Measurements from ENCODE around the gene ARHGEF19.
"Not testable (repeated sequence)": the region's sequence is repeated elsewhere in the genome, so short reads cannot be mapped to it uniquely, and the experiment has no call there.

Gene ARHGEF19

DNA sequence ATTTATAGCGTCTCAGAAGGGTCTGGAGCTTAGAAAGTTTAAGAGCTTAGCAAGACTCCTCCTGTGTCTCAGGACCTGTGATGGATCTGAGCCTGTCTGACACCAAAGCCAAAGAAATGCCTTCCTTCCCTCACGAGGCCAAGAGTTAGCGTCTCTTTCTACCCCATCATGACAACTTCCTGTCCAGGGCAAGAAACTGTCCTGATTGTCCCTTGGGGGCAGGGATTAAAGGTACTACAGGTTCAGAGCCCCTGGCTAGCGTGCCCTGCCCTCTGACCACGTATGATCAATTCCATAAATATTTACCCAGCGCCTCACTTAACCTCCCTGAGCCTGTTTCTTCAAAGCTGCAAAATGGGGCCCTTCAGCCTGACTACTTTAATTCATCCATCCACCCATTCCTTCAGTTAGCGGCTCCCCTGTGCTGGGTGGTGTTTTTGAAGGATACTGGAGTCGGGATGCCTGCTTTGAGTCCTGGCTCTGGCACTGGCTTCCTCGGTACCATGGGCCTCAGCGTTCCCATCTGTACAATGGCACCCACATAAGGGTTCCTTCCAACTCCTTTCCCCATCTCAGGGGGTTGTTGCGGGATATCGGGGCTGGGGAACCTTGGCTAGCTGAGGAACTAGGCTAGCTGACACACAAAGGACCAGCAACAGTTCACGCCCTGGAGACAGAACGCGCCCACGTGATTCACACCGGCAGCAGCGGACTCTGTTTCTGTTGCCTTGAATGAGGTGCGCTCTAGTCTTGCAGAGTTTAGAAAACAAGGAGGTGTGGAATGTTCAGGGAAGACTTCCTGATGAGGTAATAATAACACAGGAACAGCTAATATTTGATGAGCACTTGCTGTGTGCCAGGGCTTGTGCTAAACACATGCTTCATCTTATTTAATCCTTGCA is 33.6 kb downstream of the ARHGEF19 start:
- DNase-seq: no peak

DNA sequence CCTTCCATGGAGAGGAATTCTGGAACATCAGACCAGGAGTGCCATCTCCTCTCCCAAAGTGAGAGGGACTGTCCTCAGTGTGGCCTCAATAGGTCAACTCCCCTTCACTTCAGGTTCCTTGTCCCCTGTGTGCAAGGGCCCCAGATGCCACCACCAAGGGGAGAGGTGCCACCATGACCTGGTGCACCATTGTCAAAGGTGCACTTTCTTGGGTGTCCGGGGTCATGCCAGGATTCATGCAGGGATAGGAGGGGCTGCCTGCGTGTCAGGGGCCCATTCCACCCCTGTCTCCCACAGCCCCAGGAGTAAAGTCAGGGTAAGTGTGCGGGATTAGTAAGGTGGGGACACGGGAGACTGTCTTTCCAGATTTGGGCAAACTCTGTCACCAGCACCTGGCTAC is 35.1 kb downstream of the ARHGEF19 start:
- DNase-seq: no peak

DNA sequence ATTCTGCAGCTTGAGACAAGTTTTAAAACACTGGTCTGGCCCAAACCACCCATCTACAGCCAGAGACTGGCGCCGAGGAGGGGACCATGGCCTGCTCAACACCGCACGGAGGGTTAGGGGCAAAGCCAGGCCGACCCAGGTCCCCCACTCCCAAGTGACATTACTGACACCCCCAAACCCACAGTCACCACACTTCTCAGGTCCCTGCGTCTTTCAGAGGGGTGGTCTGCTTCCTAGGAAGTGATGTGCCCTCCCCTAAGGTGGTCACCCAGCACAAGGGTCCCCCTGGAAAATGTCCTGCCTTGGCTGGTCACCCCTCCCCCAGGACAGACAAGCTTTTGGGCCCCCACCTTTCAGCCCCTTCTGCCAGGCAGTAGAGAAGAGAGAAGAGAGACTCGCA is 35.8 kb downstream of the ARHGEF19 start:
- no peak for DNase-seq

DNA sequence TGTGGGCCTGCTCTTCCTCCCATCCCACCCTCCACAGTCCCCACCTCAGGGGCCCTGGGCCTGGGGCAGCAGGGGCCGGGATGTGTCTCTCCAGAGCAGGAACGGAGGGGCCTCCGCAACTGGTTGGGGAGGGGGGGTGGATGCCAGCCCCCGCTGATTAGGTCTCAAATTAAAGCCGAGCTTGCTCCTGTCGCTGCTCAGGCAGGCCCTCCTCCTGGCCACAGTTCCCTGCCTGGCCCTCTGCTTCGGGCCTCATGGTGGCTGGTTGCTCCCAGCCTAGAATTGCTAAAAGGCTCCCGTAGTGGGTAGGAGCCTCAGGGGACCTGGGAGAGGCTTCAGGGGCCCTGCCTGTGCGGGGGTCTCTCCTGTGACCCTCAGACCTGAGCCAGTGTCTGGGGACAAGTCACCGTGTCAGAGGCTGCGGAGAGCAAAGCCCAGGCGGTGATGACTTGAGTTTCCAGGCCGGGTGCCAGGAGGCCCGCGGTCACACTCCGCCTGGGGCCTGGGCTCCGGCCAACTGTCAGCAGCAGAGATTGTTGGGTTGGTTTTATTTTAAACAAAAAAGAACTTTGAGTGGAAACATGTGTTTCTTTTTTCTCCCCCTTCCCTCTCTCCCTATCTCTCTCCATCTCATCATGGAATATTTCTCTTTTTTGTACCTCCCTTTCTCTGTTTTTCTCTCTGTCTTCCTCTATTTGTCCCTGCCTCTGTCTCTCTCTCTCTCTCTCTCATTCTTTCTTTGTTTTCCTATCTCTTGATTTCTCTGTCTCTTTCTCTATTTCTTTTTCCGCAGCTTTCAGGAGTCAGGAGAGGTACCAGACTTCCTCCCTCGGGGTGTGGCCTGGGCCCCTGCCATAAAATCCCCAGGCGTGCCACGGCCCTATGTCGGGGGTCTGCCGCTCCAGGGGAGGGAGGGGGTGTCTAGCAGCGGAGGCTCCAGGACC is 36.6 kb downstream of the ARHGEF19 start:
- DNase-seq: no peak

DNA sequence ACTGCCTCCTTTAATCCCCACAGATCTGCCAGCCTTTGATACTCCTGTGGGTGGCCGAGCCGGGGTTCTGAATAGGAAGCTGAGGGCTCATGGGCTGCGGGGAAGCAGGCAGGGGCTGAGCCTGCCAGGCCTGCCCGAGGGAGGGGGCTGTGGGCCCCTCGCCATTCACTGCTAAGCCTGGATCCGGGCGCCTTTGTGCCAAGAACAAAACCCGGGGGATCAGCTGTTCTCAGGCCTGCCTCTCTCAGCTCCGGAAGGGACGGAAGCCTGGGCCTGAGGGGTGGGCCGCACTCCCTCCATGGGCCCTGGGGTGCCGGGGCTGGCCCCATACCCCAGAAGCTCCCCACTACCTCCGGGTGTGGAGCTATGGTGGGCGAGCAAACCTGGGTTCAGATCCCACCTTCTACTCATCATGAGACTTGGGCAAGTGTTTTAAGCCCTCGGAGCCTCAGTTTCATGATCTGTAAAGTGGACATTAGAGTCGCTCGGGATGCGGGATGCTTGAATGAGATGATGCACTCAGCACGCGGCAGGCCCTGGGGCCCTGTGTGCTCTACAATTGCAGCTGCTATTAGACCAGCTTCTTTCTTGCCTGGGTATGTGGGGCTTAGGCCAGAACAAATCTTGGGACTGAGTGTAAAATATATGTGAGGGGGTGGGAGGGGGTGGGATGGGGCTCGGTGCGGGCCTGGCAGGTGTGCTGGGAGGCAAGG is 37.4 kb downstream of the ARHGEF19 start:
- DNase-seq: no peak

DNA sequence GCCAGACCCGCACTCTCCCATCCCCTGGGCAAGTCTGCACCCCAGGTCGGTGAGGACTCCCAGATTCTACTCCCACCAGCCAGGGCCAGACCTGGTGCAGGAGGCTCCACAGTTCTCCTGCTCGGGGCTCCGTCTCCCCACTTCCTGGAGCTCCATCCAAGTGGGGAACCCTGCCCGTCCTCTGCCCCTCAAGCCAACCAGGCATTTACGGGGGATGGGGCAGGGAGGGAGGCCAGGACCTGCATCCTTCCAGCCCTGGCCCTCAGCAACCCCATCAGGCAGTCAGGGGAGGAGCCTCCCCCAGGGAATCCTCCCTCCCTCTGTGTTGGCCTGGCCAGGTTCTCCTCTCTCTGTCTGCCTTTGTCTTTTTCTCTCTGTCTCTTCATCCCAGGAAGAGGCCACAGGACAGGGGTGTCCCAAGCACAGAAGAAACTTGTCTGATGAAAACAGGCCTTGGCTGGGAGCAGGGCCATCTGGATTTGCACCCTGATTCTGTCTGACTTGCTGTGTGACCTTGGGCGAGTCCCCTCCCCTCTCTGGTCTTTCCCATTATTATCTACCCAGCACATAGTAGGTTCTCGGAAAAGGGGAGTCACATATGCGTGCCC is 38.1 kb downstream of the ARHGEF19 start:
- no peak for DNase-seq

DNA sequence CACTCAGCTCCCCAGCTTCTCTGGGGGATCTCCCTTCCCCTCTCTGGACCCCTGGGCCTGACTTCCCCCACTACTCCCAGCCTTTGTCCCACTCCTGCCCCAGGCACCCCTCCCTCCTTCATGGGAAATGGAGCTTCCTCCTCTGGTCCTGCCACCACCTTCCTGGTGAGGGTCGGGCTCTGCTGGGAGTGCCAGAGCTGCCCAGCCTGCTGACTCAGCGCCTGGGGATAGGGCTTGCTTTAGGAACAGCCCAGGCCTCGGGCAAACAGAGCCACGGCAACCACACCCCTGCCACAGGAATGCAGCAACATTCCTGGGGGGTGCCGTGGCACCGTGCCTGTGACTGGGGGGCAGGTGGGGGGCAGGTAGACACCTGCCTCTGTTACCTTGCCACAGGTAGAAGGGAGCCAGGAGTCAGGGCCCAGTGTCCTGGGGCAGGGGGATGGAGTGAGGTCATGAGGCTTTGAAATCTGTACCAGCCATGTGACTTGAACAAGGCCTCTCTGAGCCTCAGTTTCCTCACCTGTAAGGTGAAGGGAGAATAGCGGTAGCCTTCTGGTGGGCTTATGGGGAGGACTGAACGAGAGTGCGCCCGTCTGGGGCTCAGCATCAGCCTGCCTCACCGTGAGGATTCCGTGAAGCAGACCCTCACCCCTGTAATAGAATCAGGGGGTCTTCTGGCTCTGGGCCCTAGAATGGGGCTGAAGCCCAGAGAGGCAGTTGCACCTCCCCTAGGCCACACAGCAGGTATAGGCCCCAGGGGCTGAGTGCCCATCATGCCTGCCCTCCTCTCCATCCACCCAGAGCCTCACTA is 38.8 kb downstream of the ARHGEF19 start:
- DNase-seq: no peak

DNA sequence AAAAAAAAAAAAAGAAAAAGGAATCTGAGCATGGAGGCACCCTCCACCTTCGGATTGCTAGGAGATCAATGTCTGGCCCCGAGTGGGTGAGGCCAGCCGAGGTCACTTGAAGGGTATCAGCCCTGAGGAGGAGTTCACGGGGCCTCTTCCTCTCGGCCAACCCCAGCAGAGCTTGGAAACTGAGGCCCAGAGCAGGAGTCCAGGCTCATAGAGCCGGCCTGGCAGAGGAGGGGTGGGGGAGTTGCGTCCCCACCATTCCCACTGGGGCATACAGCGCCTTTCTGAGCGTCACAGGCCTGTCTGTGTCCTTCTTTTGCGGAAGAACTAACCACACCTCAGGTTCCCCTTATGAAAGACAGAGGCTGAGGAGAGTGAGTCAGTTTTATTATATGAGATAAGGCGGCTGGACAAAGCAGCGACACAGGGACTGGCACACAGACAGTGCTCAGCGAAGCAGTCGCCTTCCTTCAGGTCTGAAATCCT is 39.4 kb downstream of the ARHGEF19 start:
- no peak for DNase-seq

DNA sequence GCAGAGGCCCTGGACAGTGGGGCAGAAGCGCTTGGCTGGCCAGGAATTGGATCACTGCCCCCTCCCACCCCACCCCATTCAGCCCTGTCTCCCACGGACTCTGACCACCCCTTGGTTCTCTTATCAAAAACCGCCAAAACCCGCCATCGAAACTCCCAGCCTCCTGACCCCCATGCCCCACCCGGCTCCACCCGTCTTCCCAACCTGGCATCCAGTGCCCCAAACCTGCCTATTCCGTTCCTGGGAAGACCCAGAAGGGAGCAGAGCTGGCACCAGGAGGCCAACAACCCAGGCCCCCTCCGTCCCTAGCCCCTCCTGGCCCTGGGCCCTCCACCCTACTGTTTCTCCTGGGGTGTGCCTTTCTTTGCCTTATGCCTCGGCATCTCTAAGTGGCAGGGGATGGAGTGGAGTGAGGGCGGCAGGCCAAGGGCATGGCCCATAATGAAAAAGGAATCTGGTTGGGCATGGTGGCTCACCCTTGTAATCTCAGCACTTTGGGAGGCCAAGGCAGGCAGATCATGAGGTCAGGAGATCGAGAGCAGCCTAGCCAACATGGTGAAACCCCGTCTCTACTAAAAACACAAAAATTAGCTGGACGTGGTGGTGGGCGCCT is 40.1 kb downstream of the ARHGEF19 start:
- DNase-seq: no peak

DNA sequence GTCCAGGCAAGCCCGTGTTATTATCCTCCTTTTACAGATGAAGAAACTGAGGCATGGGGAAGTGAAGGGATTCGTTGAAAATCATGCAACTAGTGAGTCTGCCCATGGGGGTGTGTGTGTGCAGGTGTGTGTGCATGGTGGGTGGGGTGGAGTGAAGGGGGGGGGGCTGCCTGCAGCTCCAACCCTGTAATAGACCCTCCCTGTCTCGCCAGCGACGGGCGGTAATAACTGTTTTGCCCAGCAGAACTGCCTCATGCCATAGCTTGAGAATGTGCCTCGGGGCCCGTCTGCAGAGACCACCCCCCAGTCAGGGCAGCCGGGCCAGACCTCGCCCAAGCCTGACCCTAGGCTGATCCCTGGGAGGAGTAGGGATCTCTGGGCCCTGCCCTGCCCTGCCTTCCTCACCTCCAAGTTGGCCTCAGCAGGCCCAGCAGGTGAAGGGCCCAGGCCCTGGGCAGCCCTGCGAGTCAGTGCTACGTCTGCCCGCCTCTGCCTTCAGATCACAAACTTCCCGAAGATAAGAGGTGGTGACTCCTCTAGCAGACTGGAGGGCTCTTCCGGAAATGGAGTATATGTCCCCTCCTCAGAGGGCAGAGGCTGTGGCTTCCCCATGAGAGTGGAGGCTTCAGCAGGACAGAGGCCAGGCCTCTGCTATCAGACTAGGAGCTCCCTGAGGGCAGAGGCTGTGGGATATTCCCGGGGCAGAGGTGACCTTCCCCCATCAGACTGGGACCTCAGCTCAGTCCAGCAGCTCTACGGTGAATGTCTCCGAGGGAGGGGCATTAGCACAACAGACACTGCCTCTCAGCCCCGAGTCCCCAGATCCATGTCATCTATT is 40.9 kb downstream of the ARHGEF19 start:
- DNase-seq: no peak

DNA sequence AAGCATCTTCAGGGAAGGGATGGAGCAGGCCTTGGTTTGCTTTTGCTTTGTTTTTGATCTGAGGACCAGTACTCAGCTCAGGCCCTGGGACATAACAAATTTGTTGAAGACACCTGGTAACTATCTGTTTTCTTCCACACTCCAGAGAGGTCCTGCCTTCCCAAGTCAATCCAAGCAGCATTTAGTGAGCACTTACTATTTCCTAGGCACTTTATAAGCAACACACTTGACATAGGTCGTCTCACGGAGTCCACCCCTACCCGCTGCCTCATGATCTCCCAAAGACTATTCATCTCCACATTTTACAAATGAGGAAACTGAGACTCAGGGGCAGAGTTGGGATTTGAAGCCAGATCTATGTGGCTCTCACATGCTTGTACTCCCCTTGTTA is 42.2 kb downstream of the ARHGEF19 start:
- no peak for DNase-seq

DNA sequence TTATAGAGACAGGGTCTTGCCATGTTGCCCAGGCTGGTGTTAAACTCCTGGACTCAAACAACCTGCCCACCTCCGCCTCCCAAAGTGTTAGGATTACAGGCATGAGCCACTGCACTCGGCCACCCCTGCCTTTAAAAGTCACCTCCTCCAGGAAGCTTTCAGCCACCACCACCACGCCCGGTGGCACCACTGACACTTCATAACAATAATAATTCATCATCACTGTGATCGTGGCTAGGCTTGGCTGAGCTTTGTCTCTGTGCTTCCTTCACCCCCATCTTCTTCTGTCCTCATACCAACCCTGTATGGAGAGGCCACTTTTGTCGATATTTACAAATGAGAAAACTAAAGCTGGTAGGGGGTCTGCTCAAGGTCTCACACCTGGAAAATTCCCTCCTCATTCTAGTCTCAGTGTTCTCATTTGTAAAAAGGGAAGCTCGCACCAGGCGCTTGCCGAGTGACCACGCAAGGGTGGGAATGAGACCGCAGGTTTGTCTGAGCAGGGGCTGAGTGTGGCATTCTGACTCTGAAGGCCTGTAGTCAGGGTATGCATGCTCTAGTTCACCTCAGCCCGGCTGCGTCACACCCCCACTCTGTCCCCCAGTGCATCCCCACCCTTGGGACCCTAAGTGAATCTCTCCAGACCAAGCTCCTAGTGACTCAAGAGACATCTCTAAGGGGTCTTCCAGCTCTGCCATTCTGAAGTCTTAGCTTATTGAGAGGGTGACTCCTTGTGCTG is 43.7 kb downstream of the ARHGEF19 start:
- no peak for DNase-seq

DNA sequence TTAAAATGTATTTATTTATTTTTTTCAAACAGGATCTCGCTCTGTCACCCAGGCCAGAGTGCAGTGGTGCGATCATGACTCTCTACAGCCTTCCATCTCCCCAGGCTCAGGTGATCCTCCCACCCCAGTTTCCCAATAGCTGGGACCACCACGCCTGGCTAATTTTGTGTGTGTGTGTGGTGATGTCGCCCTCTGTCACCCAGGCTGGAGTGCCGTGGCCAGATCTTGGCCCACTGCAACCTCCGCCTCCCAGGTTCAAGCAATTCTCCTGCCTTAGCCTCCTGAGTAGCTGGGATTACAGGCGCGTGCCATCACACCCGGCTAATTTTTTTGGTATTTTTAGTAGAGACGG is 44.3 kb downstream of the ARHGEF19 start:
- DNase-seq: not testable (repeated sequence)

DNA sequence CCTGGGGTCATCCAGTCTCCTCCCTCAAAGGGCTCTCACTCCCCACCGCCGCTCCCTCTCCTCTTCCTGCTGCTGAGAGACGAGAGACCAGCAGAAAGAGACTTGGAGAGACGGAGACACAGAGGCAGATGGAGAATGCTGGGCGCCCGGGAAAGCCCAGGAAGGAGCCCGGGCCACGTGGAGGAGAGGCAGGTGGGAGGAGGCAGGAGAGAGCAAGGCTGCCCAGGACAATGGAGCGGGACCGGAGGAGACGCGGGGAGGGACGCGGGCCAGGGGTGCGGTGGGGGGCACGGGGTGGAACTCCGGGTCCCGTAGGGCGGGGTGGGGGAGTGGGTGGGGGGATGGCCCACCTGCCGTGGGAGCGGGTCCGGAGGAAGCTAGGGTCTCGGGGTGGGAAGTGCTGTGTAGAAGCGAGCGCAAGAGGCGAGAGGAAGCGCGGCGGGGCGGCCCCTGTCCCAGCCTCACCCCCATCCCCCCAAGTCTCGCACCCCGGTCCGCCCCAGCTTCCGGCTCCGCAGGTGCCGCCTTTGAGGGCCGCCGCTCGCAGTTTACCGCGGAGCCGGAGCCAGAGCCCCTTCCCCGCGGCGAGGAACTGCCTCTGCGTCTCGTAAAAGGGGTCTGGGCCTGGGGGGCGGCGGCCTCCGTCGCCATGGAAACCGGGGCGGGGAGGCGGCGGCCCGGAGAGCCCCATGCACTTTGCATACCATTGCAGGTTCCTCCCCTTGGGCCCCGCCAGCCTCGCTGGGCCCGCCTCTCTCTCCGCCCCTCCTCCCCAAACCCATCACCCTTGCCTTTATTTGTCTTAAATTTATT is 44.9 kb downstream of the ARHGEF19 start:
- DNase-seq: peak; percentile 33

DNA sequence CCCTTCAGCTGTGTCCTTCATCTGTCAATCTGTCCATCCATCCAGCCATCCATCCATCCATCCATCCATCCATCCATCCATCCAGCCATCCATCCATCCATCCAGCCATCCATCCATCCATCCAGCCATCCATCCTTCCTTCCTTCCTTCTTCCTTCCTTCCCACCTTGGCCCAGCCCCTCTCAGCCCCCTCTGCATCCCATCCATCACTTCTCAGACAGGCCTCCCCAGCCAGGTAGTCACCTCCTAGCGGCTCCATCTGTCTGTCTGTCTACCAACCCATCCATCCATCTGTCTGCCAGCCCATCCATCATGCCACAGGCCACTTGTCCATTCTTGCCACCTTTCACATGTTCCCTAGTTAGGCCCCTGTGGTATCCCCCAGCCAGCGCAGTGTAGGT is 46.3 kb downstream of the ARHGEF19 start:
- no peak for DNase-seq

DNA sequence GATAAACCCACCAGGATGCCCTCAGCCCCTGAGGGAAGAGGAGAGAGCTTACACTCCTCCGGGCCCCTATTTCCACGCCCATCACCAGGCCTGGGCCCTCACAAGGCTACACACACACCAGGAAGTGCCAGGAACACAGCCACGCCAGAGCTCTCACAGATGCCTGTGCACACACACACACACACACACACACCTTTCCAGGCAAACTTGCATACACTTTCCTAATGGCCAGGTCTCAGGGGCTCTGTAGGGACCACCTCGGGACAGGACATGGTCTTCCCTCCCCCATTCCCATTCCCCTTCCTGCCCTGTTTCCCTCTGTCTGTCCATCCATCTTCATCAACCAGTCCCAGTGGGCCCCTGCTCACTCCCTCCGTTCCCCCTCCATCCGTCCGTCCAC is 46.9 kb downstream of the ARHGEF19 start:
- no peak for DNase-seq

DNA sequence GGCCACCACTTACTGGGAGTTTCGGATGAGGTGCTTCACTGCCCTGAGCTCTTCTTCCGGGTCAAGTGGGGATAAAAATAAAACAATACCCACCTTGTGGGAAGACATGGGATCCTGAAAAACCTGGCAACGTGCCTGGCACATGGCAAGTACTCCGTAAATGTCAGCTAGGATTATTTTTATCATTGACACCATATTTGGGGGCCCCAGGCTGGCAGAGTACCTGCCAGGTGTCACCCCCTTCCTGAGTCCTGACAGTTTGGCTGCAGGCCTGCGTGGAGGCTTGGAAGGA is 47.4 kb downstream of the ARHGEF19 start:
- no peak for DNase-seq

DNA sequence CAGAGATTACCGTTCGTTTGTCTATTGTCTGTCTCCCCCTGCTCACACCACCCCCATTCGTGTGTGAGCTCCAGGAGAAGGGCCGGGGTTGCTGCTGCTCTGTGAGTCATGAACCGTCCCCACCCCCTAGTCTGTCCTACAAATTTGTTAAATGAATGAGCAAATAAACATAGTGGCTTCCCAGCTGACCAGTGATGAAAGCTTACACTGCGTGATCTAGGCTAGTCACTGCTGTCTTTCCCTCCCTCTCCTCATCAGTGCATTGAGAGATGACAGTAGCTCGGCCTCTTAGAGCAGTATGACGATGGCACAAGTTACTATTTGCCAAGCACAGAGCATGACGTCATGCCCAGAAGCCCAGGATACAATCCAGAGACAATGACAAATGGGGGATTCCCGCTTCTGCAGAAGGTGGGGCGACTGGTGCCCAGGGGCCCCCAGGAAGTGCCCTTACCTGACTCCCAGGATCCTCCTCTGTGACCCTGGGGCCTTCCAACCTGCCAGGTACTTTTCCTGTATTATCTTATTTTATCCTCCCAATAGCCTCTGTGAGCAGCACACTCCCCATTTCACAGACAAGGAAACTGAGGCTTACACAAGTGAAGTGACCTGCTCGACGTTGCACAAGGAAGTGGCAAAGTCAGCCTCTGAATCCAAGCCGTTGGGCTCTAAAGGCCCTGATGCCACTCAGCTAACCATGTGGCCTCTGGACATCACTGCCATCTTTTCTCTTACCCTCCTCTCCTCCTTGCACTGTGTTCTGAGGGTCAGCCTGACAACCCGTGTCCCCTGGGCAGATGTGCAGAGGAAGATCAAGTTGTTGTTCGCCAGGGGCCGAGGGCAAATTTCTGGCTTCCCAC is 48.0 kb downstream of the ARHGEF19 start:
- no peak for DNase-seq
